Hepatocyte (in vitro differentiated cells): ENCODE data around the gene GHRL. TPM values are rescaled to one million over a fixed set of nuclear protein-coding genes. Genes with fewer than 3 reads are reported as not detected.

Source experiments
- DNase-seq: peaks from one replicate; pipeline ENCODE4 v3.0.0-alpha.2; 2016; ENCODE audit warnings: low spot score
- H2AFZ ChIP-seq: fragments of 200-600 bp; sonication (generic); 2 replicates; pipeline ENCODE4 v1.6.0; 2016; ENCODE audit warnings: antibody characterized with exemption, mild to moderate bottlenecking
- H3K27ac ChIP-seq: fragments of 200-600 bp; sonication (generic); 2 replicates; pipeline ENCODE4 v1.5.1; 2016; ENCODE audit warnings: mild to moderate bottlenecking
- H3K27me3 ChIP-seq: fragments of 200-600 bp; sonication (generic); 2 replicates; pipeline ENCODE4 v1.6.1; 2016
- H3K36me3 ChIP-seq: fragments of 200-600 bp; sonication (generic); replicated peaks from 2 replicates; pipeline ENCODE4 v1.5.1; 2016; ENCODE audit warnings: low read depth; ENCODE audit not compliant: insufficient read depth
- H3K4me1 ChIP-seq: fragments of 200-600 bp; sonication (generic); 2 replicates; pipeline ENCODE4 v1.5.1; 2016; ENCODE audit warnings: mild to moderate bottlenecking, moderate library complexity; ENCODE audit not compliant: insufficient read depth
- H3K4me2 ChIP-seq: fragments of 200-600 bp; sonication (generic); 2 replicates; pipeline ENCODE4 v1.6.0; 2016
- H3K4me3 ChIP-seq: fragments of 200-600 bp; sonication (generic); 2 replicates; pipeline ENCODE4 v1.5.1; 2016; ENCODE audit warnings: mild to moderate bottlenecking
- H3K79me2 ChIP-seq: fragments of 200-600 bp; sonication (generic); 2 replicates; pipeline ENCODE4 v1.6.0; 2017; ENCODE audit warnings: mild to moderate bottlenecking
- H3K9me2 ChIP-seq: fragments of 200-600 bp; sonication (generic); replicated peaks from 2 replicates; pipeline ENCODE4 v1.6.0; 2017; ENCODE audit warnings: mild to moderate bottlenecking; ENCODE audit not compliant: insufficient read depth
- H3K9me3 ChIP-seq: fragments of 200-600 bp; sonication (generic); 2 replicates; pipeline ENCODE4 v1.5.1; 2016; ENCODE audit warnings: low read depth, mild to moderate bottlenecking
- H4K20me1 ChIP-seq: fragments of 200-600 bp; sonication (generic); 2 replicates; pipeline ENCODE4 v1.6.0; 2016; ENCODE audit warnings: mild to moderate bottlenecking; ENCODE audit not compliant: insufficient read depth, poor library complexity, severe bottlenecking
- CTCF ChIP-seq: fragments of 200-600 bp; sonication (generic); IDR thresholded peaks from 2 replicates; pipeline ENCODE4 v1.5.1; 2016; ENCODE audit warnings: antibody characterized with exemption, mild to moderate bottlenecking; ENCODE audit not compliant: poor library complexity
- EZH2 ChIP-seq: fragments of 200-600 bp; sonication (generic); IDR thresholded peaks from 2 replicates; pipeline ENCODE4 v1.6.1; 2016; ENCODE audit warnings: antibody characterized with exemption, mild to moderate bottlenecking, borderline replicate concordance
- EZH2phosphoT487 ChIP-seq: fragments of 200-600 bp; sonication (generic); IDR thresholded peaks from one replicate; pipeline ENCODE4 v1.6.1; 2018; ENCODE audit warnings: antibody characterized with exemption, mild to moderate bottlenecking, low read depth, moderate library complexity; ENCODE audit not compliant: unreplicated experiment, severe bottlenecking
- WGBS: methylation state at CpG from one replicate; pipeline ENCODE4 v1.1.6; 2016; ENCODE audit warnings: low lambda C conversion rate; ENCODE audit errors: missing lambda C conversion rate; 5-methylcytosine and 5-hydroxymethylcytosine counted together
- polyA plus RNA-seq: library from polyadenylated mRNA; unstranded; fragments of >200 nt; fragmentation: Nextera tagmentation; extraction: Ambion mirVana; gene quantifications from 2 replicates; pipeline ENCODE4 v1.2.1, GENCODE V29; 2016
- total RNA-seq: library from RNA; depleted of rRNA; stranded (reverse); fragments of >200 nt; gene quantifications from 2 replicates; pipeline ENCODE4 v1.2.3, GENCODE V29; 2014

Gene GHRL
- total and polyA plus RNA-seq, 2 experiments from 2014 or later = 11.3 to 12.4 TPM

GRCh38 chr3:10335190-10335738 lies 42.5 kb upstream of the GHRL start:
- Histone ChIP-seq H3K36me3 (no peaks in the 10 kb centered on the region), H3K9me3 (no peaks in the 10 kb centered on the region), H3K27me3 (peaks cover 11% of the 10 kb centered on the region), H3K4me1 (peaks cover 6% of the 10 kb centered on the region), H4K20me1 (no peaks in the 10 kb centered on the region), H3K27ac (no peak overlapping the region), H3K4me3 (no peak overlapping the region), H3K4me2 (no peak overlapping the region), H3K79me2 (no peaks in the 10 kb centered on the region), H2AFZ (no peak overlapping the region), H3K9me2 (no peaks in the 10 kb centered on the region)
- DNase-seq = no peak
- no peak for TF ChIP-seq EZH2
- no peak for TF ChIP-seq CTCF
- TF ChIP-seq EZH2phosphoT487 = no peak
- WGBS = 86% methylated on average over 4 of the region's 4 CpGs

- H3K9me2 ChIP-seq = no peaks in the 10 kb centered on the region
- no peak for TF ChIP-seq EZH2phosphoT487
- no peak for TF ChIP-seq EZH2
- no peak for TF ChIP-seq CTCF
- no peak overlapping the region for H2AFZ ChIP-seq
- H4K20me1 ChIP-seq = no peaks in the 10 kb centered on the region
- H3K4me2 ChIP-seq = no peak overlapping the region
- WGBS = 60% methylated on average over 12 of the region's 12 CpGs
- H3K4me1 ChIP-seq = peaks cover 6% of the 10 kb centered on the region
- no peak for DNase-seq
- H3K9me3 ChIP-seq = no peaks in the 10 kb centered on the region
- no peaks in the 10 kb centered on the region for H3K36me3 ChIP-seq
- no peak overlapping the region for H3K27ac ChIP-seq
- H3K4me3 ChIP-seq = no peak overlapping the region
- no peaks in the 10 kb centered on the region for H3K79me2 ChIP-seq
- H3K27me3 ChIP-seq = peaks cover 19% of the 10 kb centered on the region
Observed at GRCh38 chr3:10334459-10334858, 41.7 kb upstream of the GHRL start.

- H3K79me2 ChIP-seq = no peaks in the 10 kb centered on the region
- no peak for TF ChIP-seq CTCF
- TF ChIP-seq EZH2phosphoT487 = no peak
- no peak for TF ChIP-seq EZH2
- no peak overlapping the region for H2AFZ ChIP-seq
- H3K9me3 ChIP-seq = no peaks in the 10 kb centered on the region
- no peak overlapping the region for H3K27ac ChIP-seq
- H3K4me1 ChIP-seq = peaks cover 4% of the 10 kb centered on the region
- H3K36me3 ChIP-seq = no peaks in the 10 kb centered on the region
- no peak overlapping the region for H3K4me3 ChIP-seq
- WGBS = 92% methylated on average over 11 of the region's 11 CpGs
- H3K27me3 ChIP-seq = peaks cover 22% of the 10 kb centered on the region
- DNase-seq = no peak
- H3K4me2 ChIP-seq = no peak overlapping the region
- H3K9me2 ChIP-seq = no peaks in the 10 kb centered on the region
- no peaks in the 10 kb centered on the region for H4K20me1 ChIP-seq
Observed at GRCh38 chr3:10334042-10334441, 41.3 kb upstream of the GHRL start.

- Histone ChIP-seq H3K9me3 (no peaks in the 10 kb centered on the region), H3K27me3 (peaks cover 29% of the 10 kb centered on the region), H3K36me3 (no peaks in the 10 kb centered on the region), H3K79me2 (no peaks in the 10 kb centered on the region), H3K4me1 (no peaks in the 10 kb centered on the region), H4K20me1 (no peaks in the 10 kb centered on the region), H3K9me2 (no peaks in the 10 kb centered on the region), H3K4me2 (no peak overlapping the region), H3K4me3 (no peak overlapping the region), H3K27ac (no peak overlapping the region), H2AFZ (no peak overlapping the region)
- TF ChIP-seq EZH2 (no peak), CTCF (no peak), EZH2phosphoT487 (no peak)
- no peak for DNase-seq
- 78% methylated on average over 2 of the region's 2 CpGs for WGBS
Observed at GRCh38 chr3:10333349-10333650, 40.6 kb upstream of the GHRL start.
